GM18499 (cell line): ENCODE results near the gene AP5S1.
"Not testable (repeated sequence)": the region's sequence is repeated elsewhere in the genome, so short reads cannot be mapped to it uniquely, and the experiment has no call there.

Experiments used
- ATAC-seq: cut with Tn5 transposase; IDR thresholded peaks from one replicate; pipeline ENCODE4 v1.9.1; 2021; ENCODE audit warnings: moderate number of reproducible peaks; ENCODE audit not compliant: insufficient read depth, unreplicated experiment

AP5S1 gene

GRCh38 chr20:3788685-3789155 lies 31.6 kb upstream of the AP5S1 start:
- no peak for ATAC-seq

GRCh38 chr20:3789201-3789600 lies 31.1 kb upstream of the AP5S1 start:
- not testable (repeated sequence) for ATAC-seq

GRCh38 chr20:3794168-3794567 lies 26.2 kb upstream of the AP5S1 start:
- ATAC-seq, result not testable (repeated sequence)

GRCh38 chr20:3794701-3795420 lies 25.5 kb upstream of the AP5S1 start:
- no peak for ATAC-seq

DNA sequence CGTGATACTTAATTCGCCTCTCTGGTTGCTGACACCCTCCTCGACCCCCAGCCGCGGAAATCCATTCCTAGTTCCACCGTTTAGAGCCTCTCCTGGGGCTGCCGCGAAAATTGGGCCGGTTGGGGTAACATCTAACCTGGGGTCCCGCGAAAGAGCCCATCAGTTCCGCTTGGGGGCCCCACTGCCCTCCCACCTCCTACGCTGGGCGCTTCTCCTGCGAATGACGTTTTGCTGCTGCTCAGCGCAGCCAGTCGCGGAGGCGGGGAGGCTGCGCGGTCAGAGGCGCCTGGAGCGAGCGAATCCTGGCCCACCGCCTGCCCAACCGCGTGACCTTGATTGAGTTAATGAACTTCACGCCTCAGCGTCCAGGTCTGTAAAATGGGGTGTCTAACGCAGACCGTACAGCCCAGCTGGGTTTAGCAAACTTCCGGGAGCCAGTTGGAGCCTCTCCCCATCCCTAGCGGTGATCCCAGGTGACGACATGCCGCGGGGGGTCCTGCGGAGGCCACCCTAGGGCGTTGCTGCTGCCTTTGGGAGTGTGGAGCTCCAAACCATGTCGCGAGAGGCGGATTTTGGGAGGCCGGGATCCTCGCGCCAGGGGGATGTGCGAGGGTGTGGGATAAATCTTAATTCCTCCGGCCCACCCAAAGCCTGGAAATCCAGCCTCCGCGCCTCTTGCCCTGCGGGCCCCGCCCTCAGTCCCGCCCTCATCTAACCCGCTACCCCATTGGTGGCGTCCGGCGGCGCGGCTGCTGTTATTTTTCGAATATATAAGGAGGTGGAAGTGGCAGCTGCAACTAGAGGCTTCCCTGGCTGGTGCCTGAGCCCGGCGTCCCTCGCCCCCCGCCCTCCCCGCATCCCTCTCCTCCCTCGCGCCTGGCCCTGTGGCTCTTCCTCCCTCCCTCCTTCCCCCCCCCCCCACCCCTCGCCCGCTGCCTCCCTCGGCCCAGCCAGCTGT lies 24.6 kb upstream of the AP5S1 start, which contains the start of gene CDC25B:
Gene CDC25B, plus strand, starts transcription at position 800 of the 958 bp plus-strand sequence. CDS start 222 bp downstream, outside the sequence.
- no peak for ATAC-seq

GRCh38 chr20:3796477-3797225 lies 23.7 kb upstream of the AP5S1 start:
- no peak for ATAC-seq

DNA sequence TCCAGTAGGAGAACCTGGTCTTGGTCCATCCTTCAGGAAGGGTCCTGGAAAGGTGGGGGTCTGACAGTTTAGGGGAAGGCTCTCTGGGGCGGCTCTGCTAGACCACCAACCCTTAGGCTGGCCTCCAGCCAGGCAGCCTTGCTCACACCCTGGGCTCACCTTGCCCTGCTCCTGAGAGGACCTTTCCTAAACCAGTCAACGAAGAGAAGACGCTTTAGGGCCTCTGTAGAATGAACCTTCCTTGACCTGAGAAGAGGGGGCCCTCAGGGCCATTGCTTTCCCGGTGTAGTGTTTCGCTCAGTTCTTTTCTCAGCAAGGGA lies 23.2 kb upstream of the AP5S1 start:
- no peak for ATAC-seq

DNA sequence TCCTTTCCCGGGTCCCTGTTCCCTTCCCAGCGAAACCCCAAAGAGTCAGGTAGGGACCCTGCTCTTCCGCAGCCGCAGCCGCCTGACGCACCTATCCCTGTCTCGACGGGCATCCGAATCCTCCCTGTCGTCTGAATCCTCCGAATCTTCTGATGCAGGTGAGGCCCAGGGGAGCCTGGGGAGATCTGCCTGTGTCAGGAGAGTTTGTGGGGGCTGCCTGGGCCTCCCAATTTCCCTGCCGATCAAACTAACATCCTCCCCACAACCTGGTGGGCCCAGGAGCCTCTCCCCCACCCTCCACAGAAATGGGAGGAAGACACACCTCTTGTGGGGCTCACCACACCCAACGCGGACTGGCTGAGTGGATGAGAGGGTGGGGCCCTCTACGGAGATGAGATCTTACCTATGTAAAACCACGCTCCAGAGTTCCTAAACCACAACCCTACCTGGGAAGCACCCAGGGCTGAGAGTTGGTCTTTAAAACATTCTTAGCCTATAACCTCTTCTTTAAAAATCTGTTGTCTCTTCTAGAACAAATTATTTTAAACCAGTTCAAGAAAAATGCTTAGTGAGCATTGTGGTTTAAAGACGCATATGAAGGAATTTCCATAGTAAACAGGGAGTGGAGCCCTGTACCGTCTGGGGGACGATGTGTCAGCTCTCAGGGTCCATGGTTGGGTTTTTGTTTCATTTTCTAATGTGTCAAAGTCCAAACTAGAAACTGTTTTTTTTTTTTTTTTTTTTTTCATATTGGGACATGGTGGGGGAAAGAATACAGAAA lies 22.6 kb upstream of the AP5S1 start:
- no peak for ATAC-seq

DNA sequence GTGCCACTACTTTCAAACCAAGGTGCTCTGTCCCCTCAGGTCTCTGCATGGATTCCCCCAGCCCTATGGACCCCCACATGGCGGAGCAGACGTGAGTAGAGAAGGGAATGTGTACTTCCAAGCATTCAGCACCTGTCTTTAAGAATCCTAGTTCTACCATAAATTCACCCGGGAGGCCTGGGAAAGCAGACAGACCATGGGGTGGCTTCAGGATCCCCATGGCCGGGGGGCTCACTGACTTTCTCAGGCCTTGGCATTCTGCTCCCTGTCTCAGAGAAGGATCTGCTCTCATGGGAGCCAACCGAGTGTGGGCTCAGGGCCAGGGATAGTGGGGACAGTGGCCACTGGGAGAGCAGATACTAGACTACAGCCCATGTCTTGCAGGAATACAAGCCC lies 22.0 kb upstream of the AP5S1 start:
- no peak for ATAC-seq

DNA sequence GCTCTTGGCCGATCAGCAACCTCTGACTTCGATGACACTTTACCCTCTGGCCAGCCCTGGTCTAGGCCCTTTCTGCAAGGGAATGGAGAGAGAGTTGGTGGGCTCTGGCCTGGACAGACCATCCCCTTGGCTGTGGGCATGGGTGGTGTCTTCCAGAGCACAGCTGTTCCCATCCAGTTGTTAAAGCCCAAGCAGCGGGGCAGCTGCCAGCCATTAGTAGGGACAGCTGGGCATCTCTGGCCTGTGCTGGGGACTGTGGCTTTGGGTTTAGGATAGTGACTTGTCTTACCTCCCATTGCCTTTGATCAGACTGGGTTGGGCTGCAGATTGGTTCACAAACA lies 21.5 kb upstream of the AP5S1 start:
- no peak for ATAC-seq

GRCh38 chr20:3800256-3800877 lies 20.0 kb upstream of the AP5S1 start:
- ATAC-seq, result no peak

DNA sequence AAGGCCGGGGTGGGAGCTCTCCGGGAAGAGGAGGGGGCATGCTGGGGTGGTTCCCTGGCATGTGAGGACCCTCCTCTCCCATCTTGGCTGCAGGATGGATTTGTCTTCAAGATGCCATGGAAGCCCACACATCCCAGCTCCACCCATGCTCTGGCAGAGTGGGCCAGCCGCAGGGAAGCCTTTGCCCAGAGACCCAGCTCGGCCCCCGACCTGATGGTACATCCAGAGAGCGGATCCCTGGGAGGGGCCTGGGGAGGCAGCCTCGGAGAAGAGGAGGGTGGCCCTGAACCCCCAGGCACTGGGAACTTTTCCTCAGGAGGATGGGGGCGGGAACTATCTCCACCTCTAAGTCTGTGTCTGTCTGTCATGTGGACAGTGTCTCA lies 19.5 kb upstream of the AP5S1 start:
- ATAC-seq, result no peak

DNA sequence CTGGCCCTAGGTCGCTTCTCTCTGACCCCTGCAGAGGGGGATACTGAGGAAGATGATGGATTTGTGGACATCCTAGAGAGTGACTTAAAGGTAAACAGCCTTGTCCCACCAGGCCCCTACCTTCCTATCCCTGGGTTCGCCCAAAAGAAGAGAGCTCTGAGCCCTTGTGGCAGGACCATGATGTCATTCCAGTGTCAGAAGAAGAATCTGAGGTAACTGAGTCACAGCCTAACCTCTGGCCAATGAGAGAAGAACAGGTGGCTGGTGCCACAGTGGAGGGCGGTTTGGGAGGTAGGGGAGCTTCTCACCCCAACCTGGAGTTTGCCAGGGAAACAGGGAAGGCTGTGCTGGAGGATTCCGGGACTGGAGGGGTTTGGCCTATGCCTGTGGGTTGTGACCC lies 19.0 kb upstream of the AP5S1 start:
- ATAC-seq, result no peak

GRCh38 chr20:3801846-3802245 lies 18.5 kb upstream of the AP5S1 start:
- no peak for ATAC-seq

DNA sequence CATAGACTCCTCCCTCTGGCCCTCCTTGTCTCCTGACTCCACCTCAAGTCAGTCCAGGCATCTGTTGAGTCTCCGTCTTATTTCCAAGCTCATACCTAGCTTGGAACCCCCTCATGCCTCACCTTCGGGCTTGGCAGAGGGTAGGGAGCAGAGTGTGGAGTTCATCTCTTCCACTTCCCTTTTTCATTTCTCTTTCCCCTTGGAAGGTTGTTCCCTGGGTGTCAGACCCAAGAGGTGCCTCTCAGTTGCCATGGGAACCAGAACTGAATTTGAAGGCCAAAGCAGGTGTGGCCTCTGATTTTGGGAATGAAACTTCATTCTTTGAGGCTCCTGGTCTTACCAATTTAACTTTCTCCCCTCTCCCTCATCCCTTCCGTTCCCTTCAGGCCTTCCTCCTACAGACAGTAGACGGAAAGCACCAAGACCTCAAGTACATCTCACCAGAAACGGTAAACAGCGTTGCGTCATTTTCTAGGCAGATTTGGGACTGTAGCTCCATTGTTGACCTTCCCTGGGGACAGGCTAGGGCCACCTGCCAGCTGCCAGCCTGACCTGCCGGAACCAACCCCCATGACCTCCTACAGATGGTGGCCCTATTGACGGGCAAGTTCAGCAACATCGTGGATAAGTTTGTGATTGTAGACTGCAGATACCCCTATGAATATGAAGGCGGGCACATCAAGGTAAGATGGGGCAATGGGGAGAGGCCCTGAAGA lies 17.7 kb upstream of the AP5S1 start:
- no peak for ATAC-seq

GRCh38 chr20:3803289-3803688 lies 17.1 kb upstream of the AP5S1 start:
- ATAC-seq, result no peak

DNA sequence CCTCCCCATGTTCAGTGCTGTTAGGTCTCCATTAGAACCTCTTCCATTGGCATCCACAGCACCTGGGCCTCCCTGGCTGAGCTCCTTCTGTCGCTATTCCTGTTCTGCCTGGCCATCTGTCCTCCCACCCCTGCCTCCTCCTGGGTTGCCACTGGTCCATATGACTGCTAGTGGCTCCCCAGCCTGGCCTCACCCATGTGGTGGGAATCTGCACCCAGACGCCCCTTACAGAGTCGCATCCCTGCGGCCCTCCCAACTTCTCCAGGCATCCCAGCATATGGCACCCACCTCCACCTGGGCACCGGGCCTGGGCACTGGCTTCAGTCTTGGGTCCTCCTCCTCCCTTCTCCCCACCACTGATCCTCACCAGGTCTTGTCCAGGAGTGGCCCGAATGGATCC lies 16.5 kb upstream of the AP5S1 start:
- no peak for ATAC-seq

GRCh38 chr20:3804254-3804751 lies 16.0 kb upstream of the AP5S1 start:
- no peak for ATAC-seq

- no peak for ATAC-seq
Observed at GRCh38 chr20:3804781-3805180, 15.6 kb upstream of the AP5S1 start.
